AG09319 (cell line): ENCODE results near the gene IL17RD.

Experiments used
- DNase-seq: peaks from one replicate; pipeline ENCODE4 v3.0.0-alpha.2; 2010; ENCODE audit warnings: low read depth; ENCODE audit errors: extremely low read depth
- TF ChIP-seq, protein P1 (sequence below): IDR thresholded peaks from 2 replicates; pipeline ENCODE4 v1.5.1; 2011; ENCODE audit warnings: low read depth, mild to moderate bottlenecking, inconsistent platforms, low read length, moderate library complexity

The IL17RD gene

DNA sequence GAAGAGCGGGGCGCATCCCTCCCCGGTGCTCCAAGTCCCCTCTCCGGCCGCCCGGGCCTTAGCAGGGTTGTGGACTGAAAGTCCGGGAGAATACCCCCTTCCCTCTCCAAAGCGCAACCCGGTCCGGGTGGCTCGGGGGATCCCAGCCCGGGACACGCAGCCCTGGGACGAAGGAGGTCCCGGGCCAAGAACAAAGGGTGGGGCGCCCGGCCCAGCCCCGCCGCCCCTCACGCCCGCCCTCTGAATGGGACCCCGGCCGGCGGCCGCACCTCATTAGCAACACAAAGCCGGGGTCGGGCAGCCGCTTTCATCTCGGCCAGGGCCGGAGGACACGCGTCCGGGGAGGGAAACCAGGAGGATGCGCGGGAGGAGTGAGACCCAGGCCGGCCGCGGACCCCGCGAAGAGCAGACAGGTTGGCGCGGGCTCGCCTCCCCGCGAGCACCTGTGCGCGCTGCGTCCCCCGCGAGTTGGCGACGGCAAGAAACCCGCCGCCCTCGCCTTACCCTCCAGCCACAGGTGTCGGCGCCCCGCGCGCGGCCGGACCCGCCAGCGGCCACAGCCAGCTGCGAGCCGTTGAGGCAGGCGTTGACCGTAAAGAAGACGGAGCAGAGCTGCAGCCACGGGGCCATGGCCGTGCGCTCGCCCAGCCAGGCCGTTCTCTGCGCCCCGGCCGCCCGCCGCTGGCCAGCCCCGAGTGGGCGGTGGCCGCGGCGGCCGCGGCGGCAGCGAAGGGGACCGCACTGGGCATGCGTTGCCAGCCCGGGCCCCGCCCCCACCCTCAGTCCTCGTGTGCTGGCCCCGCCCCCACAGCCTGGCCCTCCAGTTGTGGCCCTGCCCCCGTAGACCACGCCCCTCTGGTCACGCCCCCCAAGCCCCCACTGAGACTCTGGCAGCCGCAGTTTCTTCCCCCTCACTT, at the start of gene IL17RD:
Gene IL17RD, minus strand, starts transcription at position 697 of the 917 bp plus-strand sequence. Its CDS starts 67 bp downstream, at position 630.
- peak; percentile 40 for DNase-seq
- TF ChIP-seq, protein P1, sequence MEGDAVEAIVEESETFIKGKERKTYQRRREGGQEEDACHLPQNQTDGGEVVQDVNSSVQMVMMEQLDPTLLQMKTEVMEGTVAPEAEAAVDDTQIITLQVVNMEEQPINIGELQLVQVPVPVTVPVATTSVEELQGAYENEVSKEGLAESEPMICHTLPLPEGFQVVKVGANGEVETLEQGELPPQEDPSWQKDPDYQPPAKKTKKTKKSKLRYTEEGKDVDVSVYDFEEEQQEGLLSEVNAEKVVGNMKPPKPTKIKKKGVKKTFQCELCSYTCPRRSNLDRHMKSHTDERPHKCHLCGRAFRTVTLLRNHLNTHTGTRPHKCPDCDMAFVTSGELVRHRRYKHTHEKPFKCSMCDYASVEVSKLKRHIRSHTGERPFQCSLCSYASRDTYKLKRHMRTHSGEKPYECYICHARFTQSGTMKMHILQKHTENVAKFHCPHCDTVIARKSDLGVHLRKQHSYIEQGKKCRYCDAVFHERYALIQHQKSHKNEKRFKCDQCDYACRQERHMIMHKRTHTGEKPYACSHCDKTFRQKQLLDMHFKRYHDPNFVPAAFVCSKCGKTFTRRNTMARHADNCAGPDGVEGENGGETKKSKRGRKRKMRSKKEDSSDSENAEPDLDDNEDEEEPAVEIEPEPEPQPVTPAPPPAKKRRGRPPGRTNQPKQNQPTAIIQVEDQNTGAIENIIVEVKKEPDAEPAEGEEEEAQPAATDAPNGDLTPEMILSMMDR: no peak

DNA sequence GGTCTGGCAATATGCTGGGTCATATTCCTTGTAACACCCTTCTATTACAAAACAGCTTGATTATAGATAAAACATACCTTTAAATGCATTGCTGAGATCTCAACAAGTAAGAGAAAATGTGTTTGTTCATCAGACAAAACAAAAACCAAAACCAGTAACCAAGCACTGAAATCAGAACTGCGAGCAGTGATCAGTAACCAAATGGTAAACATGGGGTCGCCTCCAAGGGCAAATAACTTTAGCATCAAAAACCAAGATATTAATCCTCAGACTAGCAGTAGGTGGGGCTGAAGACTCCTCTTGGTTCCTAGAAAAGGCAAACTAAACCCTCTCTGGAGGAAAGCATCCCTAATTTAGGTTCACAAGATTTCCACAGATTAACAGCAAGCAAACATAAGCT, 41.3 kb upstream of the IL17RD start:
- no peak for DNase-seq
- TF ChIP-seq, protein P1: no peak

DNA sequence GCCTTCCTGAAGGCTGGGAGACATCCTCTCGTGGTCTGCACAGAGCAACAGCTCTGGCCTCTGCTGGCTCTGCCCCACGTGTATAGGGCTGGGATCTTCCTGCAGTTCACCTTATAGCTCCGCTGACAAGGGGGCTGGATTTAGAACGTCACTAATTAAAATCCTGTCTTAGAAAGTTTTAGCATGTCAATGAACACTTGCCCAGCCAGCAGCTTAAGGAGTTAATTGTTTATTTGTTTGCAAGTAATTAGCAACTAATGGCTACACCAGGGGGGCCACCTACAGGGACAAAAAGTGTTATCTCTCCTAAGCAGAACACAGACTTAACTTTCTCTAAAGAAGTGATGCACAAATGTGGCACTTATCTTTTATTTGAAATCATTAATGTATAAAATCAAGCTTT, 34.7 kb upstream of the IL17RD start, which contains the start of gene HESX1:
Gene HESX1, minus strand, starts transcription at position 84 of the 403 bp plus-strand sequence. Its CDS starts 60 bp downstream, at position 24.
- DNase-seq: no peak
- TF ChIP-seq, protein P1: no peak

DNA sequence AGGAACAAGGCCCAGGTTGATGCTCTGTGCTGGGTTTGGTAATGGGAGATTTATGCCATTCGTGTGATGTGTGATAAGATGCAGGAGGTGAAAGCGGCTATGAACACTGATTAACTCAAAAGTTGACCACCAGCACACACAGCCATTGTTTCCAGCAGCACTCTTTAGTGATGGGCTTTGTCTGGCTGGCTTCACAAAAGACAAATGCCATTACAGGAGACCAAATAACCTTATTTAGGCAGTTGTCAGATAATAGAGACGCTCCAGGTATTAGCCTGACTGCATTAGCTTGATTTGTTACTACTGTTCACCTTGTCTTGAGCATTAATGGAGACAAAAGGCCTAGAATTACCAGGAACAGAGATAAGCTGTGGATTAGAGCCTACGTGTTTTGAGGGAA, 29.5 kb upstream of the IL17RD start:
- DNase-seq: no peak
- TF ChIP-seq, protein P1: no peak

DNA sequence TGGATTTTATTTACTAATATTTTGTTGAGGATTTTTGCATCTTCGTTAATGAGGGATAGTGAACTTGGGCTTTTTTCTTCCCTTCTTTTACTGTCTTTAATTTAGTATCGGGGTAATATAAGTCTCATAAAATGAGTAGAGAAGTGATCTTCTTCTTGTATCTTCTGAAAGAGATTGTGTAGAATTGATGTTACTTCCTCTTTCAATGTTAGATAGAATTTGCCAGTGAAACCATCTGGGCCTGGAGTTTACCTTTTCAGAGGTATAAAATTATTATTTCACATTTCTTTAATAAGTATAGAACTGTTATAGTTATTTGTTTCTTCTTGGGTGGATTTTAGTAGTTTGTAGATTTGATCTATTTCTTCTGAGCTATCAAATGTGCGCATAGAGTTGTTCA, 26.9 kb upstream of the IL17RD start:
- TF ChIP-seq, protein P1: no peak

DNA sequence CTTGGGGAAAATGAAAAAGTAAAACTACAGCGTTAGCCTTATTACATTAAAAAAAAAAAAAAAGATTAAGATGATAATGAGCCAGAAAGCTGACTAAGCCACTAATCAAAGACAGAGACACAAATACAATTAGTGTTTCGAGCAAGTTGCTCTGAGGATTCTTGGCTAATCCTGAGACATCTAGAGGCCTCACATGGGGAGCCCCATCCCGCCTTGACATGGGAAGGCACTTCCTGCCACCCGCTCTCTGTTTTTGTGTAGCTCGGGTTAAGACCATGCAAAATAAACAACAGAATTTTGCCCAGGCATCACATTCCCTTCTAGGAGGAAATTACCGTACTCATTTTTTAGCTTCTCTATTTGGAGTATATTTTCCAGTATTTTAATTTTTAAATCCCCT, 19.4 kb upstream of the IL17RD start:
- DNase-seq: no peak
- TF ChIP-seq, protein P1: no peak

More for the DNA sequence above, 26.9 kb upstream of the IL17RD start:
- no peak for DNase-seq
